Measurements from ENCODE around the gene FBXW8. TPM values are rescaled to one million over a fixed set of nuclear protein-coding genes. Genes with fewer than 3 reads are reported as not detected.

Gene FBXW8
- total and polyA plus RNA-seq, 2 donors (not counting 3 experiments of a cell fraction or from before 2014, with no cell fraction given): 15.4 TPM

DNA sequence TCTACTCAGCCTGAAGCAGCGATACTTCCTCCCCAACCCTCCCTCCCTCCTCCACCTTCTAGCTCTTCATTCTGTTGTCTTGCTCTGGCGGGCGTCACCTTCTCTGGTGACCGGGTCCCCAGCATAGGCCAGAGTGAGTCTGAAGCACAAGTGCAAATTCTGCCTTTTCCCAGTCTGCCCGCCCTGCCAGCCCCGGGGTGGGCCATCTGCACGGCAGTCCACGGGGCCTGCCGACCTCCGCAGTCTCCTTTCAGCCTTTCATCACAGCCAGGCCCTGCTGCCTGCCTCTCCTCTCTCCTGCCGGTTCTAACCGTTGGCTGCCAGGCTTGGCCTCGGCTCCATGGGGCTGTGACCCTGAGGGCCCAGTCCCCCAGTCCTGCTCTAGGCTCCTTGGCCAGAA is 129.7 kb downstream of the FBXW8 start:
- Histone ChIP-seq H3K4me2 (ENCODE audit: insufficient read depth, low read length) (no peak overlapping the region), H3K79me2 (ENCODE audit: control insufficient read depth, insufficient read depth, low read length) (no peaks in the 10 kb centered on the region), H3K27me3 (ENCODE audit: control insufficient read depth in 2 of 2, insufficient read depth in 2 of 2, low read length in 2 of 2) (no peaks in the 10 kb centered on the region), H3K9me1 (replicated peaks; ENCODE audit: control insufficient read depth, extremely low read depth, insufficient read depth, low read length) (no peaks in the 10 kb centered on the region), H4K20me1 (replicated peaks; ENCODE audit: control insufficient read depth, extremely low read depth, insufficient read depth, low read length) (no peaks in the 10 kb centered on the region), H3K9ac (replicated peaks; ENCODE audit: extremely low read depth, insufficient read depth, low read length) (no peak overlapping the region), H3K27ac (ENCODE audit: insufficient read depth, low read depth, low read length) (no peak overlapping the region), H3K4me1 (ENCODE audit: control insufficient read depth, extremely low read depth, insufficient read depth, low read length) (no peaks in the 10 kb centered on the region), H3K36me3 (ENCODE audit: control insufficient read depth in 2 of 2, extremely low read depth in 1 of 2, insufficient read depth in 2 of 2, low read length in 2 of 2) (no peaks in the 10 kb centered on the region), H3K4me3 (replicated peaks in 1 of 3; ENCODE audit: insufficient read depth in 1 of 3, low read depth in 1 of 3, low read length in 3 of 3) (no peak overlapping the region), H2AFZ (ENCODE audit: low read depth, low read length) (no peak overlapping the region), H3K9me3 (replicated peaks; ENCODE audit: control insufficient read depth, insufficient read depth, low read length) (no peaks in the 10 kb centered on the region)
- no TSS peak for BruUV-seq (replicated peaks)
- TF ChIP-seq MYC (IDR thresholded peaks at IDR 0.05; ENCODE audit: low read depth, low read length) (no peak), GATA2 (IDR thresholded peaks at IDR 0.05; ENCODE audit: insufficient read depth, insufficient read length, low read depth, low read length) (no peak), EZH2 (IDR thresholded peaks at IDR 0.05; ENCODE audit: borderline replicate concordance, low read depth, low read length, severe bottlenecking) (no peak)
- DNase-seq (ENCODE audit: low read depth, low spot score): no peak
- no peak for FAIRE-seq
- dilution Hi-C loops (cut with MboI; ENCODE audit: extremely low pct_ligation_motif_present, low sequenced_read_pairs) (no loop called here), intact Hi-C loops (cut with micrococcal nuclease) (no loop called here)
- POLR2A ChIA-PET: no interaction called here
- CTCF ChIA-PET: no interaction called here

DNA sequence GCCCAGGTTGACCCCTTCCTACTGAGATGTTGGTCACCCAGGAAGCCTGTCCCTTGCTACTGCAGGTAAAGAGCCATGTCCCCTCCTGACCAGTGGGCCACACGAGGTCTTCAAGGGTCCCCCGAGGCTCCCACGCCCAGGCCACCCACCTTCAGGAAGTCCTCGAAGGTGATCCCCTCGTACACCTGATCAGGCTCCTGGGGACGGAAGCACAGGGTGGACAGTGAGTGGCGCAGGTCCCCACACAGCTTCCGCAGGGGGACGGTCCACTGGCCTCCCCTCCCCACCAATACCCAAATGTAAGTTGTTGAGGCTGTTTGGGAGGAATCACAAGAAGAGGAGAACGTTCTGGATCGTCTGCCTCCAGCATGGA is 131.0 kb downstream of the FBXW8 start:
- DNase-seq (ENCODE audit: low read depth, low spot score): no peak
- no peaks in the 10 kb centered on the region for H3K9me1 ChIP-seq (replicated peaks; ENCODE audit: control insufficient read depth, extremely low read depth, insufficient read depth, low read length)
- intact Hi-C loops (cut with micrococcal nuclease) (no loop called here), dilution Hi-C loops (cut with MboI; ENCODE audit: extremely low pct_ligation_motif_present, low sequenced_read_pairs) (no loop called here)
- no peaks in the 10 kb centered on the region for H3K36me3 ChIP-seq (ENCODE audit: control insufficient read depth in 2 of 2, extremely low read depth in 1 of 2, insufficient read depth in 2 of 2, low read length in 2 of 2)
- BruUV-seq (replicated peaks): no TSS peak
- H2AFZ ChIP-seq (ENCODE audit: low read depth, low read length): no peak overlapping the region
- TF ChIP-seq JUN (IDR thresholded peaks at IDR 0.05; ENCODE audit: borderline replicate concordance, insufficient read depth, insufficient read length, low read depth): no peak
- TF ChIP-seq GATA2 (IDR thresholded peaks at IDR 0.05; ENCODE audit: insufficient read depth, insufficient read length, low read depth, low read length): no peak
- TF ChIP-seq FOS (IDR thresholded peaks at IDR 0.05; ENCODE audit: borderline replicate concordance, insufficient read depth, low read length): no peak
- no peak for TF ChIP-seq POLR2A (IDR thresholded peaks at IDR 0.05; ENCODE audit: low read depth, low read length)
- TF ChIP-seq, protein P1, sequence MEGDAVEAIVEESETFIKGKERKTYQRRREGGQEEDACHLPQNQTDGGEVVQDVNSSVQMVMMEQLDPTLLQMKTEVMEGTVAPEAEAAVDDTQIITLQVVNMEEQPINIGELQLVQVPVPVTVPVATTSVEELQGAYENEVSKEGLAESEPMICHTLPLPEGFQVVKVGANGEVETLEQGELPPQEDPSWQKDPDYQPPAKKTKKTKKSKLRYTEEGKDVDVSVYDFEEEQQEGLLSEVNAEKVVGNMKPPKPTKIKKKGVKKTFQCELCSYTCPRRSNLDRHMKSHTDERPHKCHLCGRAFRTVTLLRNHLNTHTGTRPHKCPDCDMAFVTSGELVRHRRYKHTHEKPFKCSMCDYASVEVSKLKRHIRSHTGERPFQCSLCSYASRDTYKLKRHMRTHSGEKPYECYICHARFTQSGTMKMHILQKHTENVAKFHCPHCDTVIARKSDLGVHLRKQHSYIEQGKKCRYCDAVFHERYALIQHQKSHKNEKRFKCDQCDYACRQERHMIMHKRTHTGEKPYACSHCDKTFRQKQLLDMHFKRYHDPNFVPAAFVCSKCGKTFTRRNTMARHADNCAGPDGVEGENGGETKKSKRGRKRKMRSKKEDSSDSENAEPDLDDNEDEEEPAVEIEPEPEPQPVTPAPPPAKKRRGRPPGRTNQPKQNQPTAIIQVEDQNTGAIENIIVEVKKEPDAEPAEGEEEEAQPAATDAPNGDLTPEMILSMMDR (IDR thresholded peaks at IDR 0.05; ENCODE audit: extremely low read depth in 1 of 2, insufficient read depth in 1 of 2, low read depth in 1 of 2, low read length in 2 of 2): no peak
- TF ChIP-seq MYC (IDR thresholded peaks at IDR 0.05; ENCODE audit: low read depth, low read length): no peak
- TF ChIP-seq EZH2 (IDR thresholded peaks at IDR 0.05; ENCODE audit: borderline replicate concordance, low read depth, low read length, severe bottlenecking): no peak
- TF ChIP-seq POLR2AphosphoS5 (IDR thresholded peaks at IDR 0.05; ENCODE audit: insufficient read depth, low read depth, low read length): no peak
- TF ChIP-seq, protein P2, sequence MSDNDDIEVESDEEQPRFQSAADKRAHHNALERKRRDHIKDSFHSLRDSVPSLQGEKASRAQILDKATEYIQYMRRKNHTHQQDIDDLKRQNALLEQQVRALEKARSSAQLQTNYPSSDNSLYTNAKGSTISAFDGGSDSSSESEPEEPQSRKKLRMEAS (IDR thresholded peaks at IDR 0.05; ENCODE audit: insufficient read depth, insufficient read length): no peak
- no peaks in the 10 kb centered on the region for H3K4me1 ChIP-seq (ENCODE audit: control insufficient read depth, extremely low read depth, insufficient read depth, low read length)
- H3K4me2 ChIP-seq (ENCODE audit: insufficient read depth, low read length): no peak overlapping the region
- POLR2A ChIA-PET: no interaction called here
- H3K79me2 ChIP-seq (ENCODE audit: control insufficient read depth, insufficient read depth, low read length): no peaks in the 10 kb centered on the region
- no peaks in the 10 kb centered on the region for H3K9me3 ChIP-seq (replicated peaks; ENCODE audit: control insufficient read depth, insufficient read depth, low read length)
- FAIRE-seq: no peak
- CTCF ChIA-PET: no interaction called here
- no peak overlapping the region for H3K9ac ChIP-seq (replicated peaks; ENCODE audit: extremely low read depth, insufficient read depth, low read length)
- H3K4me3 ChIP-seq (replicated peaks in 1 of 3; ENCODE audit: insufficient read depth in 1 of 3, low read depth in 1 of 3, low read length in 3 of 3): no peak overlapping the region
- H3K27me3 ChIP-seq (ENCODE audit: control insufficient read depth in 2 of 2, insufficient read depth in 2 of 2, low read length in 2 of 2): no peaks in the 10 kb centered on the region
- no peaks in the 10 kb centered on the region for H4K20me1 ChIP-seq (replicated peaks; ENCODE audit: control insufficient read depth, extremely low read depth, insufficient read depth, low read length)
- no peak overlapping the region for H3K27ac ChIP-seq (ENCODE audit: insufficient read depth, low read depth, low read length)

Data from endothelial cell of umbilical vein (primary cell).